ENCODE data around the gene NELL2. TPM values are rescaled to one million over a fixed set of nuclear protein-coding genes. Genes with fewer than 3 reads are reported as not detected.
"Not testable (repeated sequence)": the region's sequence is repeated elsewhere in the genome, so short reads cannot be mapped to it uniquely, and the experiment has no call there.

Gene NELL2
- total and polyA plus RNA-seq, 8 donors = 0.27 to 0.79 (median 0.71) TPM

- intact Hi-C loops (cut with DNase I) = no loop called here
- H3K4me3 ChIP-seq = no peak overlapping the region
- no peaks in the 10 kb centered on the region for H3K36me3 ChIP-seq
- no peaks in the 10 kb centered on the region for H3K9me3 ChIP-seq
- FAIRE-seq (no peak), DNase-seq (no peak), ATAC-seq (no peak)
- TF ChIP-seq, protein P1, sequence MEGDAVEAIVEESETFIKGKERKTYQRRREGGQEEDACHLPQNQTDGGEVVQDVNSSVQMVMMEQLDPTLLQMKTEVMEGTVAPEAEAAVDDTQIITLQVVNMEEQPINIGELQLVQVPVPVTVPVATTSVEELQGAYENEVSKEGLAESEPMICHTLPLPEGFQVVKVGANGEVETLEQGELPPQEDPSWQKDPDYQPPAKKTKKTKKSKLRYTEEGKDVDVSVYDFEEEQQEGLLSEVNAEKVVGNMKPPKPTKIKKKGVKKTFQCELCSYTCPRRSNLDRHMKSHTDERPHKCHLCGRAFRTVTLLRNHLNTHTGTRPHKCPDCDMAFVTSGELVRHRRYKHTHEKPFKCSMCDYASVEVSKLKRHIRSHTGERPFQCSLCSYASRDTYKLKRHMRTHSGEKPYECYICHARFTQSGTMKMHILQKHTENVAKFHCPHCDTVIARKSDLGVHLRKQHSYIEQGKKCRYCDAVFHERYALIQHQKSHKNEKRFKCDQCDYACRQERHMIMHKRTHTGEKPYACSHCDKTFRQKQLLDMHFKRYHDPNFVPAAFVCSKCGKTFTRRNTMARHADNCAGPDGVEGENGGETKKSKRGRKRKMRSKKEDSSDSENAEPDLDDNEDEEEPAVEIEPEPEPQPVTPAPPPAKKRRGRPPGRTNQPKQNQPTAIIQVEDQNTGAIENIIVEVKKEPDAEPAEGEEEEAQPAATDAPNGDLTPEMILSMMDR (IDR thresholded peaks at IDR 0.05) = no peak
- WGBS, 2 donors = 56 to 63% methylated on average over 5 of the region's 5 CpGs
- no peak overlapping the region for H3K27ac ChIP-seq
- peaks cover 0 to 6% (median 0%) of the 10 kb centered on the region in 3 donors for H3K4me1 ChIP-seq
- H3K27me3 ChIP-seq = no peaks in the 10 kb centered on the region
These were observed 38.9 kb downstream of the NELL2 start for GRCh38 chr12:44837114-44837755.

DNA sequence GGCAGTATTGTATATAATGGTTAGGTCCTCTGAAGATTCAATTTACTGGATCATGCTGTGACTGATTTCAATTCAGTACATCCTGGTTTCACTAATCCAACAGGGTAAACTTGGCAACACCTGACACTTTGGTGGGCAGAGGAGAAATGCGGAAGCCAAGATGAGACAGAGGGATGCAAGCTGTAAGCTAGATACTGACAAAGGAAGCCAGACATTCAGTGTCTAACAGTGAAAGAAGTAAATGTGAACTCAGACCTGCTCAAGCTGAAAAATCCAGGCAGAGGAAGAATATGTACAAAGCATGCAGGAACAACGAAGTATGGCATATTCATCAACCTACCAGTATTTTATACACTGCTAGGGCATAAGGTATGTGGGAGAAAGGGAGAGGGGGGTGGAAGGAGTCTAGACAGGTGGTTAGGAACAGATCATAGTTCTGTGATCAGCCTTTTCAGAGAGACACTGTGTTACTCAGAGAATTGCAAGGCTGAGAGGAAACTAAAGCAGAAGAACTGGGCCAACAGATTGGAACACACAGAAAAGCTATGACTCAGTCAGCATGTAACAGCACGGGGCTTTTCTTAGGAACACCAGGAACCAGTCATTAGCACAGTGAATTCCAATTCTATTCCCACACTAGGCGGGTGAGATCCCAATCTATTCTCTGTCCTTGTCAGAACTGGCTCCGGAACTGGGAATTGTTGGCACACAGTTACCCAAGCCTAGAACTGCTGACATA, 40.3 kb downstream of the NELL2 start:
- Histone ChIP-seq H3K4me3 (no peak overlapping the region), H3K9me3 (no peaks in the 10 kb centered on the region), H3K27ac (no peak overlapping the region), H3K4me1 (peaks cover 0 to 6% (median 0%) of the 10 kb centered on the region in 3 donors), H3K27me3 (no peaks in the 10 kb centered on the region), H3K36me3 (no peaks in the 10 kb centered on the region)
- intact Hi-C loops (cut with DNase I) = no loop called here
- peak in 3 of 6 donors; percentile 16 to 40 (median 19) for DNase-seq
- peak; percentile 40 to 85 (median 72) for ATAC-seq
- 50 to 65% methylated on average over 5 of the region's 5 CpGs for WGBS, 2 donors
- TF ChIP-seq, protein P1 (IDR thresholded peaks at IDR 0.05) = no peak
- no peak for FAIRE-seq

DNA sequence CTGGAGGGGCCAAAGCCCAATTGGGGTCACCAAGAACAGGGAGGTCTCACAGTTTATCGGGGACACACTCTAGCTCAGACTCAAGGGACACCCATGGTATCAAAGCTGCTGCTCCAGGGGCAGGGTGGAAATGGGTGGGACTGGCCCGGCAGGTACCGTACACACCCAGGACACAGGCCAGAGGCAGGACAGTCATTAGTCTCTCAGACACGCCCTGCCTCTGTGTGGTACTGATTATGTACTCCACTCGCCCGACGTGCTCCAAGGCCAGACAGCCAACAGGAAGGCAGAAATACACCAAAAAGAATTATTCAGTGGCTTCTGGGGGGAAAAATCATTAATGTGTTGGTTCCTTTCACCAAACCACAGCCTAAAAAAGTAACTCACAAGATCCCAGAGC, 41.1 kb downstream of the NELL2 start:
- intact Hi-C loops (cut with DNase I); H3K4me1 ChIP-seq; H3K4me3 ChIP-seq; H3K36me3 ChIP-seq; H3K27me3 ChIP-seq; H3K9me3 ChIP-seq; DNase-seq; H3K27ac ChIP-seq; FAIRE-seq: not testable (repeated sequence)
- peak in 1 of 4 donors; percentile 38 for ATAC-seq
- WGBS, 2 donors = 78 to 79% methylated on average over 7 of the region's 7 CpGs

DNA sequence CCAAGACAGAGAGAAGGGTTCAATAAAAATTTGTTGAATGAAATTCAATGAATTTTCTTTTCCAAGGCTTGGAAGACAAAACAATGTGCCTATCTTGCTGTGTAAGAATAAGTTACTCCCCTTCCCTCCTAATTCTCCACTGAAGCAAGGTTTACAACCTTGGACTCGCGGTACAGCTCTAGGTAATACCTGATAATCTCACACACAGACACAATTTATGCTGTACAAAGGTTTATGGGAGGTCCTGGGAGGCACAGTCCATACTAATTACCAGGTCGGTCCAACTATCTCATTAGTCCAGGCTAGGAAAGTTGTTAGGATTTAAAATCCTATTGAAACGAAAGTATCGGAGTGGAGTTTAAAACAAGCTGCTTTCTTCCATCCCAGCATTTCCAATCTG, 42.6 kb downstream of the NELL2 start:
- intact Hi-C loops (cut with DNase I) = no loop called here
- TF ChIP-seq, protein P1 (IDR thresholded peaks at IDR 0.05) = no peak
- ATAC-seq (no peak), DNase-seq (no peak), FAIRE-seq (no peak)
- no peaks in the 10 kb centered on the region for H3K36me3 ChIP-seq
- no peaks in the 10 kb centered on the region for H3K9me3 ChIP-seq
- no peak overlapping the region for H3K4me3 ChIP-seq
- WGBS, 2 donors = 78 to 86% methylated on average over 5 of the region's 5 CpGs
- H3K27me3 ChIP-seq = no peaks in the 10 kb centered on the region
- H3K27ac ChIP-seq = no peak overlapping the region
- peaks cover 0 to 6% (median 0%) of the 10 kb centered on the region in 3 donors for H3K4me1 ChIP-seq

DNA sequence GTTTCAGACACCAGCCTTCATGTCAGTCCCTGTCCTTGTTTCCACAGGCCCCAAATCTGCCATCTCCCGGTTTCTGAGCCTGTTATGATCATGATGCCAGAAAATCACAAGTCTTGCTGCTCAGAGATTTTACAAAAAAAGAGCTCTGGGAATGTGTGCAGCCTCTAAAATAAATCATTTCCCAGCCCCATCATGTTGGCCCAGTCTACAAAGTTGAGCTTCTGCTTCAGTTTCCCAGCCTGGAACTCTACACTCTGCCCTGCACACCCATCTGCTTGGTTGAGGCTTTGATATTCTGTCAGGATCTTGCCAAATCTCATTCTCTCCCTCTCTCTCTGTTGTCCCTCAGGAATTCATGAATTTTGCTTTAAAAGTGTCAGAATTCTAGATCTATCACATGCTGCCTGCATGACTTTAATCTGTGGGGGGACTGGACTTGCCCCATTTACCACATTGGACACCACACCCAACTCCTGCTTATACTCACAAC, 45.5 kb downstream of the NELL2 start:
- intact Hi-C loops (cut with DNase I) = no loop called here
- FAIRE-seq (no peak), ATAC-seq (no peak), DNase-seq (no peak)
- Histone ChIP-seq H3K4me1 (peaks cover 0 to 6% (median 0%) of the 10 kb centered on the region in 3 donors), H3K9me3 (no peaks in the 10 kb centered on the region), H3K36me3 (no peaks in the 10 kb centered on the region), H3K27ac (no peak overlapping the region), H3K4me3 (no peak overlapping the region), H3K27me3 (no peaks in the 10 kb centered on the region)
- WGBS, 2 donors = 55 to 64% methylated on average over 1 of the region's 1 CpG
- TF ChIP-seq, protein P1 (IDR thresholded peaks at IDR 0.05) = no peak
